OCI-LY7 (cell line): Measurements from ENCODE around the gene PRG3. TPM values are rescaled to one million over a fixed set of nuclear protein-coding genes. Genes with fewer than 3 reads are reported as not detected.

Experiments
- BruUV-seq: library from RNA; stranded (reverse); fragments of 400-500 nt; replicated peaks from 2 replicates; lab custom pipeline; 2021; lab: Mats Ljungman, UMichigan
- CTCF ChIA-PET: fragments of 300-600 bp; sonication (Branson Sonifier 250); formaldehyde crosslinking; loops from one replicate; lab custom pipeline; 2022; ENCODE audit warnings: antibody characterized with exemption; ENCODE audit not compliant: unreplicated experiment; lab: Charles Lee
- POLR2A ChIA-PET: fragments of 300-600 bp; sonication (Branson Sonifier 250); formaldehyde crosslinking; loops from one replicate; lab custom pipeline; 2022; ENCODE audit warnings: antibody characterized with exemption; lab: Charles Lee
- DNase-seq: peaks from one replicate; pipeline ENCODE4 v3.0.0-alpha.2; 2015; ENCODE audit warnings: low spot score
- H2AFZ ChIP-seq: fragments of 200-600 bp; sonication (generic), shearing (Covaris generic); 2 replicates; pipeline ENCODE4 v1.6.1; 2014; ENCODE audit warnings: mild to moderate bottlenecking, antibody characterized with exemption, low read length, moderate library complexity
- H3K27ac ChIP-seq: fragments of 200-600 bp; sonication (generic); 2 replicates; pipeline ENCODE4 v1.5.1; 2014; ENCODE audit warnings: mixed run types, low read depth, mild to moderate bottlenecking, moderate library complexity, low read length, inconsistent platforms; ENCODE audit not compliant: poor library complexity, severe bottlenecking
- H3K36me3 ChIP-seq: fragments of 200-600 bp; sonication (generic); 2 replicates; pipeline ENCODE4 v1.6.1; 2014; ENCODE audit warnings: mild to moderate bottlenecking, antibody characterized with exemption, low read length, moderate library complexity, mixed read lengths; ENCODE audit not compliant: insufficient read depth
- H3K4me1 ChIP-seq: fragments of 200-600 bp; sonication (generic); 2 replicates; pipeline ENCODE4 v1.5.1; 2014; ENCODE audit warnings: mild to moderate bottlenecking, low read length; ENCODE audit not compliant: insufficient read depth, poor library complexity, severe bottlenecking
- H3K4me2 ChIP-seq: fragments of 200-600 bp; sonication (generic); 2 replicates; pipeline ENCODE4 v1.6.1; 2014; ENCODE audit warnings: mild to moderate bottlenecking, low read length
- H3K4me3 ChIP-seq: fragments of 200-600 bp; sonication (generic); 2 replicates; pipeline ENCODE4 v1.5.1; 2014; ENCODE audit warnings: mild to moderate bottlenecking, low read depth, low read length; ENCODE audit not compliant: poor library complexity, severe bottlenecking
- H3K79me2 ChIP-seq: fragments of 200-600 bp; sonication (generic); 2 replicates; pipeline ENCODE4 v1.6.1; 2016; ENCODE audit warnings: low read depth, mild to moderate bottlenecking, low read length, moderate library complexity, mixed read lengths; ENCODE audit not compliant: insufficient read depth
- H3K9me2 ChIP-seq: fragments of 200-600 bp; sonication (generic); 2 replicates; pipeline ENCODE4 v1.6.1; 2016; ENCODE audit warnings: mild to moderate bottlenecking, low read length, mixed read lengths; ENCODE audit not compliant: insufficient read depth
- H3K9me3 ChIP-seq: fragments of 200-600 bp; sonication (generic); 2 replicates; pipeline ENCODE4 v1.6.1; 2014; ENCODE audit warnings: mild to moderate bottlenecking, mixed run types, low read length, mixed read lengths
- H4K20me1 ChIP-seq: fragments of 200-600 bp; sonication (generic); 2 replicates; pipeline ENCODE4 v1.6.1; 2014; ENCODE audit warnings: mild to moderate bottlenecking, antibody characterized with exemption, low read length, moderate library complexity, mixed read lengths; ENCODE audit not compliant: insufficient read depth
- EZH2phosphoT487 ChIP-seq: fragments of 200-600 bp; sonication (generic); IDR thresholded peaks from 2 replicates; pipeline ENCODE4 v1.6.1; 2018; ENCODE audit warnings: low read depth, borderline replicate concordance, mild to moderate bottlenecking, mixed run types, antibody characterized with exemption, low read length, moderate library complexity, mixed read lengths
- intact Hi-C: fragments of 100-400 bp; cut with micrococcal nuclease; formaldehyde crosslinking; loops from one replicate; pipeline ENCODE4 v1.10.0; 2022; ENCODE audit not compliant: unreplicated experiment
- total RNA-seq, 2 experiments: library from RNA; depleted of rRNA in 1 of 2; stranded (reverse); fragments of >200 nt in 1 of 2; shearing (Covaris generic) in 1 of 2; gene quantifications; 2 replicates each; pipeline ENCODE4 v1.2.3, GENCODE V29; 2014 to 2022
- TF ChIP-seq, protein P1 (sequence below): fragments of 200-600 bp; sonication (generic); conservative IDR thresholded peaks from 2 replicates; pipeline ENCODE4 v1.5.1; 2014; ENCODE audit warnings: mild to moderate bottlenecking, antibody characterized with exemption, low read length, moderate library complexity, mixed read lengths

PRG3 gene
- total RNA-seq, 2 experiments from 2014 or later, result not detected

DNA sequence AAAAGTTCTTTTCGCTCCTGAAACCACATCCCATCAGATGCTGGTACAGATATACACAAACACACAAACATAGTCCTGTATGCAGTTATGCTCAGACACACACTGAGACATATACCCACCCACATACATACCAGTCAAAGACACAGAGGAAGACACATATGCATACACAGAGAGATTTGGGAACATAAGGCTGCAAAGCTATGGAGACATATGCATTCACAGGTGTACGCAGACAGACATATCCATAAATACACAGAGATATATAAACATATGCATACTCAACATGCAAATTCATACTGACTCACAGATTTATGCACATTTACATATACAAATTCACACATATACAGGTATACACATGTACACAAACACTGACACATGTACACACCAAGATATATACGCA is 6.0 kb downstream of the PRG3 start:
- no peaks in the 10 kb centered on the region for H3K4me1 ChIP-seq
- no peak for TF ChIP-seq EZH2phosphoT487
- TF ChIP-seq, protein P1, sequence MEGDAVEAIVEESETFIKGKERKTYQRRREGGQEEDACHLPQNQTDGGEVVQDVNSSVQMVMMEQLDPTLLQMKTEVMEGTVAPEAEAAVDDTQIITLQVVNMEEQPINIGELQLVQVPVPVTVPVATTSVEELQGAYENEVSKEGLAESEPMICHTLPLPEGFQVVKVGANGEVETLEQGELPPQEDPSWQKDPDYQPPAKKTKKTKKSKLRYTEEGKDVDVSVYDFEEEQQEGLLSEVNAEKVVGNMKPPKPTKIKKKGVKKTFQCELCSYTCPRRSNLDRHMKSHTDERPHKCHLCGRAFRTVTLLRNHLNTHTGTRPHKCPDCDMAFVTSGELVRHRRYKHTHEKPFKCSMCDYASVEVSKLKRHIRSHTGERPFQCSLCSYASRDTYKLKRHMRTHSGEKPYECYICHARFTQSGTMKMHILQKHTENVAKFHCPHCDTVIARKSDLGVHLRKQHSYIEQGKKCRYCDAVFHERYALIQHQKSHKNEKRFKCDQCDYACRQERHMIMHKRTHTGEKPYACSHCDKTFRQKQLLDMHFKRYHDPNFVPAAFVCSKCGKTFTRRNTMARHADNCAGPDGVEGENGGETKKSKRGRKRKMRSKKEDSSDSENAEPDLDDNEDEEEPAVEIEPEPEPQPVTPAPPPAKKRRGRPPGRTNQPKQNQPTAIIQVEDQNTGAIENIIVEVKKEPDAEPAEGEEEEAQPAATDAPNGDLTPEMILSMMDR, result no peak
- no peaks in the 10 kb centered on the region for H4K20me1 ChIP-seq
- POLR2A ChIA-PET, result no interaction called here
- no TSS peak for BruUV-seq
- H3K79me2 ChIP-seq, result no peaks in the 10 kb centered on the region
- H3K36me3 ChIP-seq, result no peaks in the 10 kb centered on the region
- intact Hi-C loops, result no loop called here
- no peak overlapping the region for H3K4me2 ChIP-seq
- no peaks in the 10 kb centered on the region for H3K9me3 ChIP-seq
- no peak for DNase-seq
- H2AFZ ChIP-seq, result no peak overlapping the region
- no peak overlapping the region for H3K4me3 ChIP-seq
- no peak overlapping the region for H3K27ac ChIP-seq
- no peaks in the 10 kb centered on the region for H3K9me2 ChIP-seq
- CTCF ChIA-PET, result no interaction called here

DNA sequence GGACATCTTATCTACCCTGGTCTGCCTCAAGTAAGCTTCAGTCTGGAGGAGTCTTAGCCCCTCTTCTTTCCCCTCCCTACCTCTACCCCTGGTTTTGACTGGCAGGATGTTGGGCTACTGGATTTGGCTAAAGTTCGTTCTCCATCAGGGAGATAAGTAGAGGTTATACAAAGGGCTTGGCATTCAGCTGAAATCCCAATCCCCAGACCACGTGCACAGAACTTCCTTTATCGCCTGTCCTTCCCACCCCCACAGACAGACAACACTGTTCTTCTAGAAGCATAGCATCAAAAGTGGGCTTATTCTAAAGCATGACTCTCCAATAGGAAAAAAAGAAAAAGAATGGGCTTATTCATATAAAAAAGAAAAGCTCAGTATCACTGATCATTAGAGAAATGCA is 7.8 kb downstream of the PRG3 start:
- POLR2A ChIA-PET, result interaction anchor here (0.7 to 0.8 kb wide), 2 partner anchors 13 to 53 kb away, joined by 3 to 4 read pairs; no protein-coding TSS in a partner anchor
- no peak overlapping the region for H3K4me3 ChIP-seq
- no peak overlapping the region for H2AFZ ChIP-seq
- no TSS peak for BruUV-seq
- no peak for DNase-seq
- no peak overlapping the region for H3K27ac ChIP-seq
- TF ChIP-seq, protein P1, result no peak
- TF ChIP-seq EZH2phosphoT487, result no peak
- no peaks in the 10 kb centered on the region for H3K4me1 ChIP-seq
- CTCF ChIA-PET, result no interaction called here
- H3K4me2 ChIP-seq, result no peak overlapping the region
- H4K20me1 ChIP-seq, result no peaks in the 10 kb centered on the region
- H3K36me3 ChIP-seq, result no peaks in the 10 kb centered on the region
- intact Hi-C loops, result no loop called here
- no peaks in the 10 kb centered on the region for H3K9me3 ChIP-seq
- no peaks in the 10 kb centered on the region for H3K9me2 ChIP-seq
- no peaks in the 10 kb centered on the region for H3K79me2 ChIP-seq

DNA sequence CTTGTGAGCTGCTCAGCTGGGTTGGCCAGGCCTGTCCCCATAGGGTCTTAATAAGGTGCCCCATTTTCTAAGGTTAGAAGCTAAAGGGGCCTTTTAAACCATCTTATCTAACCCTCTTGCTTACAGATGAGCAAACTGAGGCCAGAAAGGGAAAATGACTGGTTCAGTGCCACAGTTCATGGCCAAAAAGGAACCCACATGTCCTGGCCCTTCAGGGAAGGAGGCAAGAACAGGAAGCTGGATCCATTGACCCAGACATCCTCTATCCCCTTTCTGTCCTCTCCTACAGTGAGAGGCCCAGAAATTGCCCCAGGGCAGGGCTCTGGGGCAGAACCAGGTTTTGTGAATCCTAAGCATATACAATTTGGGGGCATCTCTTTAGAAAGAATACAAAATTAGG is 10.0 kb downstream of the PRG3 start:
- TF ChIP-seq EZH2phosphoT487, result no peak
- TF ChIP-seq, protein P1, result no peak
- Histone ChIP-seq H3K9me3 (no peaks in the 10 kb centered on the region), H3K4me3 (no peak overlapping the region), H3K79me2 (no peaks in the 10 kb centered on the region), H2AFZ (no peak overlapping the region), H3K9me2 (no peaks in the 10 kb centered on the region), H3K4me2 (no peak overlapping the region), H4K20me1 (no peaks in the 10 kb centered on the region), H3K4me1 (no peaks in the 10 kb centered on the region), H3K27ac (no peak overlapping the region), H3K36me3 (no peaks in the 10 kb centered on the region)
- no TSS peak for BruUV-seq
- ChIA-PET POLR2A (no interaction called here), CTCF (no interaction called here)
- intact Hi-C loops, result no loop called here
- no peak for DNase-seq
